K562 (cell line): ENCODE data around the gene TMEM237. TPM values are rescaled to one million over a fixed set of nuclear protein-coding genes. Genes with fewer than 3 reads are reported as not detected.

Source experiments
- ATAC-seq: fragments of 200-7000 bp; cut with Tn5 transposase; 3 replicates; pipeline ENCODE4 v1.9.1; 2020; ENCODE audit warnings: moderate library complexity
- BruUV-seq: library from RNA; stranded (reverse); fragments of 400-500 nt; replicated peaks from 2 replicates; lab custom pipeline; 2021; lab: Mats Ljungman, UMichigan
- CTCF ChIA-PET: fragments of 300-600 bp; formaldehyde crosslinking; extraction: SDS; loops from one replicate; lab custom pipeline; 2021; ENCODE audit warnings: low intra/inter-chr PET ratio; lab: Yijun Ruan, JAX
- POLR2A ChIA-PET: fragments of 300-600, 350-650 bp; sonication (Branson Sonifier 250); formaldehyde crosslinking; extraction: SDS; loops from one replicate; lab custom pipeline; 2021; ENCODE audit warnings: antibody characterized with exemption, inconsistent platforms; lab: Yijun Ruan, JAX
- DNase-seq, 4 experiments: peaks; one replicate each; pipeline versions ENCODE4 v3.0.0 to v3.0.0-alpha.2; 2011 to 2018; ENCODE audit warnings: low spot score in 3 of 4, mixed read lengths in 3 of 4; ENCODE audit errors: extremely low read depth in 1 of 4
- FAIRE-seq: peaks from 2 replicates; lab custom pipeline; 2011; peaks lifted over from hg19 to GRCh38; lab: Jason Lieb, UNC
- H2AFZ ChIP-seq: 2 replicates; pipeline ENCODE4 v1.6.0; 2011; ENCODE audit warnings: low read depth, low read length, control low read depth, inconsistent platforms
- H3K27ac ChIP-seq: fragments of 200-600 bp; 3 replicates; pipeline ENCODE4 v1.8.0; 2011; ENCODE audit warnings: low read depth, mild to moderate bottlenecking, control low read depth, inconsistent platforms, low read length, moderate library complexity, mixed read lengths; ENCODE audit errors: extremely low read depth
- H3K27me3 ChIP-seq, 2 experiments: fragments of 300-600 bp in 1 of 2; 2 replicates in 1 of 2; 3 replicates in 1 of 2; pipeline versions ENCODE4 v1.6.0 to v1.8.0; 2011; ENCODE audit warnings: inconsistent platforms in 2 of 2, low read length in 2 of 2, mild to moderate bottlenecking in 1 of 2, mixed read lengths in 1 of 2, moderate library complexity in 1 of 2; ENCODE audit not compliant: control insufficient read depth in 2 of 2, insufficient read depth in 2 of 2
- H3K36me3 ChIP-seq: fragments of 300-600 bp; 3 replicates; pipeline ENCODE4 v1.8.0; 2011; ENCODE audit warnings: mild to moderate bottlenecking, low read length, inconsistent platforms; ENCODE audit not compliant: control insufficient read depth, insufficient read depth
- H3K4me1 ChIP-seq, 2 experiments: fragments of 200-600 bp in 1 of 2; replicated peaks in 1 of 2; 2 replicates in 1 of 2; 3 replicates in 1 of 2; pipeline versions ENCODE4 v1.5.1 to v1.8.0; 2011; ENCODE audit warnings: inconsistent platforms in 2 of 2, low read length in 2 of 2, mild to moderate bottlenecking in 1 of 2, mixed read lengths in 1 of 2, moderate library complexity in 1 of 2; ENCODE audit not compliant: control insufficient read depth in 2 of 2, insufficient read depth in 2 of 2
- H3K4me2 ChIP-seq: 2 replicates; pipeline ENCODE4 v1.6.1; 2011; ENCODE audit warnings: low read length, control low read depth, inconsistent platforms, mixed read lengths; ENCODE audit not compliant: insufficient read depth
- H3K4me3 ChIP-seq: fragments of 200-600 bp; sonication (generic), shearing (Covaris generic); 2 replicates; pipeline ENCODE4 v1.5.1; 2016; ENCODE audit warnings: control low read depth, inconsistent platforms
- H3K79me2 ChIP-seq: fragments of 200-600 bp; 3 replicates; pipeline ENCODE4 v1.8.0; 2011; ENCODE audit warnings: low read length, inconsistent platforms; ENCODE audit not compliant: control insufficient read depth, insufficient read depth
- H3K9ac ChIP-seq, 2 experiments: 2 replicates each; pipeline versions ENCODE4 v1.6.0 to v1.6.1; 2011; ENCODE audit warnings: low read depth in 2 of 2, low read length in 2 of 2, control low read depth in 1 of 2, inconsistent platforms in 1 of 2, mild to moderate bottlenecking in 1 of 2, mixed read lengths in 1 of 2; ENCODE audit not compliant: insufficient read depth in 1 of 2
- H3K9me1 ChIP-seq: one replicate; pipeline ENCODE4 v1.6.0; 2011; ENCODE audit warnings: inconsistent platforms, mild to moderate bottlenecking, low read length, moderate library complexity; ENCODE audit not compliant: control insufficient read depth, insufficient read depth
- H3K9me3 ChIP-seq: replicated peaks from 2 replicates; pipeline ENCODE4 v1.5.1; 2011; ENCODE audit warnings: low read depth, low read length, inconsistent platforms; ENCODE audit not compliant: control insufficient read depth, insufficient read depth
- H4K20me1 ChIP-seq: replicated peaks from 2 replicates; pipeline ENCODE4 v1.6.1; 2011; ENCODE audit warnings: low read length, inconsistent platforms, mixed read lengths; ENCODE audit not compliant: control insufficient read depth, insufficient read depth
- ARID3A ChIP-seq: IDR thresholded peaks from 2 replicates; pipeline ENCODE4 v1.6.1; 2012; ENCODE audit warnings: low read depth, low read length, improper control_type of control experiment, borderline replicate concordance
- CTCF ChIP-seq, 3 experiments: IDR thresholded peaks in 2 of 3; conservative IDR thresholded peaks in 1 of 3; 2 replicates each; pipeline ENCODE4 v1.5.1; 2011 to 2012; ENCODE audit warnings: low read length in 3 of 3, mild to moderate bottlenecking in 3 of 3, control low read depth in 2 of 3, improper control_type of control experiment in 1 of 3, inconsistent platforms in 1 of 3, low read depth in 1 of 3, mixed read lengths in 1 of 3, moderate library complexity in 1 of 3; ENCODE audit not compliant: insufficient read depth in 2 of 3
- E2F6 ChIP-seq, 2 experiments: IDR thresholded peaks; 2 replicates each; pipeline ENCODE4 v1.6.1; 2011; ENCODE audit warnings: borderline replicate concordance in 1 of 2, control low read depth in 1 of 2, low read depth in 1 of 2, low read length in 1 of 2, mild to moderate bottlenecking in 1 of 2, mixed read lengths in 1 of 2, moderate library complexity in 1 of 2; ENCODE audit not compliant: insufficient read depth in 1 of 2, insufficient read length in 1 of 2, poor library complexity in 1 of 2, severe bottlenecking in 1 of 2; ENCODE audit errors: extremely low read depth in 1 of 2
- NRF1 ChIP-seq, 2 experiments: fragments of 450-650 bp; IDR thresholded peaks in 1 of 2; conservative IDR thresholded peaks in 1 of 2; 2 replicates each; pipeline ENCODE4 v1.6.1; 2014; ENCODE audit warnings: mild to moderate bottlenecking in 2 of 2
- PHTF2 ChIP-seq: fragments of 250-450 bp; sonication (Bioruptor Pico); IDR thresholded peaks from 2 replicates; pipeline ENCODE4 v1.5.0; 2021; ENCODE audit warnings: mild to moderate bottlenecking
- RAD21 ChIP-seq, 2 experiments: fragments of 250-450 bp in 1 of 2; fragments of 450-650 bp in 1 of 2; sonication (Bioruptor Pico) in 1 of 2; formaldehyde crosslinking in 1 of 2; IDR thresholded peaks in 1 of 2; conservative IDR thresholded peaks in 1 of 2; 2 replicates each; pipeline versions ENCODE4 v1.4.0 to v1.8.0; 2020 to 2022; ENCODE audit warnings: mild to moderate bottlenecking in 2 of 2, moderate library complexity in 1 of 2
- ZBTB33 ChIP-seq: sonication (generic); formaldehyde crosslinking; IDR thresholded peaks from 2 replicates; pipeline ENCODE4 v1.8.1; 2023; ENCODE audit warnings: mild to moderate bottlenecking, missing genetic modification reagents
- WGBS: fragments of 100-300 bp; shearing (Covaris generic); methylation state at CpG from one replicate; pipeline ENCODE4 v1.1.6; 2016; ENCODE audit warnings: low coverage, mixed read lengths; ENCODE audit not compliant: insufficient coverage; ENCODE audit errors: missing lambda C conversion rate; 5-methylcytosine and 5-hydroxymethylcytosine counted together
- in situ Hi-C: fragments of 300-500 bp; cut with MboI; formaldehyde crosslinking; loops from 4 replicates; pipeline ENCODE4 v1.15.0; 2018; ENCODE audit warnings: inconsistent platforms, mixed read lengths
- intact Hi-C: fragments of 100-400 bp; cut with micrococcal nuclease; formaldehyde crosslinking; loops from 2 replicates; pipeline ENCODE4 v1.14.2; 2022
- polyA plus RNA-seq, 8 experiments: library from polyadenylated mRNA; depleted of rRNA in 4 of 8; stranded (reverse) in 5 of 8; unstranded in 3 of 8; fragments of >200 nt; fragmentation: Nextera tagmentation in 2 of 8; fragmentation: Illumina TruSeq in 1 of 8; extraction: Ambion mirVana in 2 of 8; extraction: Trizol in 1 of 8; gene quantifications; 2 replicates each; pipeline versions ENCODE4 v1.2.1 to v1.2.3, GENCODE V29; 2011 to 2014; ENCODE audit warnings: inconsistent platforms in 1 of 8, missing spikeins in 1 of 8
- total RNA-seq, 7 experiments: library from RNA; depleted of rRNA in 6 of 7; stranded (reverse); fragments of >200 nt in 6 of 7; fragmentation: Illumina TruSeq in 2 of 7; extraction: Trizol in 2 of 7; gene quantifications; 2 replicates each; pipeline versions ENCODE4 v1.2.1 to v1.2.3, GENCODE V29; 2011 to 2021; ENCODE audit warnings: low replicate concordance in 1 of 7

Gene TMEM237
- total and polyA plus RNA-seq, 9 of the 15 experiments (the other 6 are each of a cell fraction or from before 2014, with no cell fraction given) = 6.2 to 25.6 (median 17.9) TPM

- CTCF ChIA-PET = no interaction called here
- H3K9ac ChIP-seq = no peak overlapping the region
- no peaks in the 10 kb centered on the region for H4K20me1 ChIP-seq
- H3K27me3 ChIP-seq = no peaks in the 10 kb centered on the region
- H2AFZ ChIP-seq = peak overlapping the region; percentile 63; the same call in 1 of the 2 replicates
- no peak overlapping the region for H3K4me3 ChIP-seq
- no peaks in the 10 kb centered on the region for H3K9me1 ChIP-seq
- H3K9me3 ChIP-seq = no peaks in the 10 kb centered on the region
- in situ Hi-C loops = no loop called here
- TF ChIP-seq E2F6 (IDR thresholded peaks at IDR 0.05; ENCODE audit: borderline replicate concordance in 1 of 2, extremely low read depth in 1 of 2, insufficient read depth in 1 of 2, insufficient read length in 1 of 2, low read depth in 1 of 2, low read length in 1 of 2, poor library complexity in 1 of 2, severe bottlenecking in 1 of 2) (peak in 1 of 2 experiments; percentile 14), ARID3A (no peak), ZBTB33 (peak; percentile 63; the same call in 1 of the 2 replicates), RAD21 (CRISPR knock-in tag; conservative IDR thresholded peaks at IDR 0.05 in 1 of 2, IDR thresholded peaks at IDR 0.05 in 1 of 2) (peak in 1 of 2 experiments; percentile 39; a peak in 2 of 4 replicates), PHTF2 (CRISPR knock-in tag) (no peak), NRF1 (conservative IDR thresholded peaks at IDR 0.05 in 1 of 2, IDR thresholded peaks at IDR 0.05 in 1 of 2) (peak; percentile 80 to 83), CTCF (IDR thresholded peaks at IDR 0.05 in 2 of 3, conservative IDR thresholded peaks at IDR 0.05 in 1 of 3; ENCODE audit: insufficient read depth in 2 of 3, low read depth in 1 of 3, low read length in 3 of 3) (peak in 2 of 3 experiments; percentile 16 to 22; a peak in 1 of 6 replicates)
- TF ChIP-seq, all 486 proteins: peak for 5
- POLR2A ChIA-PET = interaction anchor here (0.7 kb wide), 1 partner anchor 162 kb away, joined by 4 read pairs; no protein-coding TSS in a partner anchor
- no peaks in the 10 kb centered on the region for H3K79me2 ChIP-seq
- H3K27ac ChIP-seq = no peak overlapping the region
- DNase-seq (peak; percentile 25 to 57 (median 30)), FAIRE-seq (no peak), ATAC-seq (peak; percentile 83)
- WGBS = 59% methylated on average over 19 of the region's 39 CpGs
- intact Hi-C loops = no loop called here
- no peak overlapping the region for H3K4me2 ChIP-seq
- no TSS peak for BruUV-seq
- H3K36me3 ChIP-seq = no peaks in the 10 kb centered on the region
- peaks cover 0 to 7% of the 10 kb centered on the region in 2 experiments; a peak in 2 of 5 replicates for H3K4me1 ChIP-seq
These were observed 24.3 kb downstream of the TMEM237 start for GRCh38 chr2:201618744-201619662.
